NCI-H748 (cell line): ENCODE measurements around the gene POLN.

Source experiments
- DNase-seq: peaks from one replicate; lab custom pipeline; 2025; ENCODE audit not compliant: unreplicated experiment; lab: John Stamatoyannopoulos, UW

POLN gene

DNA sequence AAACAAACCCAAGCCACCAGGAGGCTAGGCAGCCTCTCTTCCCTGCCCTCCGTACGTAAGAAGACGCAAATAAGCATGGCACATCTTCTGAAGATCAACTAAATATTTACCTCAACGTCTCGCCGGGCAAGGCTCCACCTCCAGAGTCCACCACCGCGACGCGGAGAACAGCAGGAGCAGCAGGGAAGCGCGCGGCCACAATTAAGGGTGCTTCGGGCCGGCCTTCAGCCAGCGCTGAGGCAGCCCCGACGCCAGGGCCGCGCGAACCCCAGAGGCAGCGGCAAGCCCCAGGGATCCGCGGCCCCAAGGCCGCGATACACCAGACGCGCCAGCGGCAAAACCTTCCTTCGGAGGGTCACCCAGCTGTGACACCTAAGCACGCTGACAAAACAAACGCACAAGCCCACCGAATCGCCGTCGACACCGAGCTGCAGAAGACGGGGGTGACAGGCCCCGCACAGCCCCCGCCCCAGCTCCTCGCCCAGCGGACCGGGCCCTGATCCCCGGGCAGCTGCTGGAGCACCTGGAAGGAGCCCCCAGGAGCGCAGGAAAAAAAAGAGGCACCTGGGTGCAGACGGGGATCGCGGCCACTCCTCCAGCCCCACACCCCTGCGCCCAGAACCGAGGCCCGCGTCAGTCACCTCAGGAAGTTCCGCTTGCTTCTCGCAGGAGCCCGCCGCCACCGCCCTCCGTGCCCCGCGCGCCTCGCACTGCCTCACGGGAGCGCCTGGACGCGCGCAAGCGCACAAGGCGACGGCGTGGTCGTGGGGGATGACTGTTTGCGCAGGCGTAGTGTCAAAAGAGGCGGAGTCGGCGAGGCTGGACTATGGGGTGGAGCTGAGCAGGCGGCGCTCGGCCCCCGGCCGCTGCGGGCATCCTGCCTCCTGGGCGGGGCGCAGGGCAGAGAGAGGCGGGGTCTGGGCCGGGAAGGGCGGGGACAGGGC is at the start of gene POLN, which contains the start of gene HAUS3:
Gene POLN, minus strand, starts transcription at position 712 of the 944 bp plus-strand sequence. CDS start 12,890 bp downstream, outside the sequence.
Gene HAUS3, minus strand, starts transcription at position 712 of the 944 bp plus-strand sequence. CDS start 1,175 bp downstream, outside the sequence.
- peak; percentile 82 for DNase-seq

DNA sequence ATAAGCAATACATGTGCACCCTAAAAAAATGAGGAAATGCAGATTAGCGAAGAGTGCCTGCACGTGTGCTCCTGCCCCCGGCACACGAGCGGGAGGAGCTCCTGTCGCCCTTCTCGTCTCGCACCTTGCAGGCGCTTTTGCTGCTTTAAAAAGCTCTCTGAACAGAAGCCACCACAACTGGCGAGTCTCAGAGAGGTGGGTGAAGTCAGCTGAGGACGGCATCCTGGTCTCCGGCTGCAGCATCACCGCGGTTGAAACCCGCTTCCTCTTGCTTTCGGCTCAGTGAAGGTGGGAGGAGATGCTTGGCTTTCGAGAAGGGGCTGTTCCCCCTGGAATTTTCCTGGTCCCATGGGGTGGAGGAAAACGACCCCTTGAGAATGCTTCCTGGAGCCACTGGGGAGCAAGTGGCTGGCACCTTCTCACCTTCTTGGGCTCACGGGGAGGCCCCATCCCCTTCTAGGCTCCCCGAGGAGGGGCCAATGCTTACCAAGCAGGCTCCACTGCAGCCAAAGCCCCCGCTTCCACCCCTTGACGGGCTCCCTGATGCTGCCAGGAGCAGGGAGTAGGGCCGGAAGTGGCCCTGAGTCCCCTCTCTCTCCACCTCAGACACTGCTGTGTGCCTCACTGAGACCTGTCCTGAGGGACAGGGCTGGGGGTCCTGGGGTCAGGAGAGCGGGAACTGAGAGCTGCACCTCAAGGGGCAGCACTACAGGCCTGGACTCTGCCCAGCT is 49.2 kb upstream of the POLN start:
- no peak for DNase-seq

DNA sequence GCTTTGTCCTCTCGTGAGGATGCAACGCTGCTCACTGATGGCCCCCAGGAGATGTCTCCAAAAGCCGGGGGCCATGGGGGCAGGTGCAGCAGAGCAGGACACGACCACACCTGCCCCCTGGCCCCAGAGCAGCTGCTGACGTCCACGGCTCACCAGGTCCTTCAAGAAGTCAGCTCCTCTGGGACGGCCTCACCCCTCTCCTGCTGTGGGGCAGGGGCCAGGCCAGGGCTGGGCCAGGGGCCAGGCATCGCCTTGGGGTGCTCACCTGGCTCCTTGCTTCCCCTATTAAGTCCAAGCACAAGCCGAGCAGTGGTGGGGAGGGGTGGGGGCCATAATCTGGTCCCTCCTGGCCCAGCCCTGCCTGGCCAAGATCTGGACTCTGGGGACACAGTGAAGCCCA is 48.6 kb upstream of the POLN start:
- no peak for DNase-seq

DNA sequence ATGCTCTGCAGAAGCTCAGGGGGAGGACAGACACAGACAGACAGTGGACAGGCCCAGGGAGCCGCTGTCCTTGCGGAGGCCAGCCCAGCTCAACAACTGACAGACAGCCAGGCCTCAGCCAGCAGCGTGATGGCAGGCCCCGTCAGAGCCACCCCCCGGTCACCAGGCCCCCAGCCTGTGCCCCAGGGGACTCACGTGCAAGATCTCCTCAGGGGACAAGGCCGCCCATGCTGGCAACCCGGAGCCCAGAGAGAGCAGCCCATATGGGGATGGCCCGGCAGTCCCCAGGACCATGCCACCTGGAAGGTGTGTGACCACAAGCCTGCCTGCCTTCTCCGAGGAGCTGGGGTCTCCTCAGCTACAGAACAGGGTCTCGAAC is 48.0 kb upstream of the POLN start:
- DNase-seq: no peak

DNA sequence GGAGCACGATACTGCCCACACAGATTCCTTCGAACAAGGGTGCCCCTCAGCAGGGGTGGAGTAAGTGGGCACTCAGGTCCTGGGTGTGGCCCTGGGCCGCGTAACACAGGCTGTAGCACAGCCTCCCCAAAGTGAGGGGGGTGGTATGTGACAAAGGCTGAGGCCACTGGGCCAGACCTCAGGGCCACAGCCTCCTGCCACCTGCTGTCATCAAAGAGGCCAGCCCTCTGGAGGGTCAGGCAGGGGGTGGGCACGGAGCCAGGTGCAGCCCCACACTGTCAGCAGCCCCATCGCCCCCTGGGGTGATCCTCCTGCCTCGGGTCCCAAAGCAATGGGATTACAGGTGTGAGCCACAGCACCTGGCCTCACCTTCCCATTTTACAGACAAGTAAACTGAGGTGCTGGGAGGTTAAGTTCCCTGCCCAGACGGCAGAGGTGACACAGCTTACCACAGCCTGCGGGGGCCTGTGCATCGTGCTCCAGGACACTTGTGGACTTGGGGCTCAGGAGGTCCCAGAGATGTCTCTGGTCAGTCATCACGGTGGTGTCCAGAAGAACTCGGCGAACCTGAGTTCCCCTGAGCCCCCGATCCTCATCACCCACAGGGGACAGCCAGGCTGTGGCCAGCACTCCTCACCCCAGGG is 47.5 kb upstream of the POLN start:
- DNase-seq: no peak

DNA sequence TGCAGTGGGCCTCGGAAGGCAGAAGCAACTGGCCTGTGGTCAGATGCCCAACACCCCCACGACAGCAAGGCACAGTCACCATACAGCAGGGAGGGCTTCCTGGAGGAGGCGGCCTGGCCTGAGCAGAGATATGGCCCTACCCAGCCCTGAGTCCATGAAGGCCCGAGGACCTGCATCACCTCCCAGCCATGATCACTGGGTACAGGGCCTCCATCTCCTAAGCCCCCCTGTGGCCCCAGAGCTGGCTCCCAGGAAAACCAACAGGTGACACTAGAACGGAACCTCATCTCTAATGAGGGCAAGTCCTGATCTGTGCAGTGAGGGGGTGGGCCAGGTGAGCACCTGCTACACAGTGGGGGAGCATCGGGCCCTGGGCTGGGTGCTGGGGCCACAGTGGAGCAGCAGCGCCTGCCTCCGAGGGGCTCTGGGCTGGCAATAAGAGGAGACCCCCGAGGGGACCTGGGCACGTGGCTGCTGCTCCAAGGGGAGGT is 46.2 kb upstream of the POLN start:
- DNase-seq: no peak

DNA sequence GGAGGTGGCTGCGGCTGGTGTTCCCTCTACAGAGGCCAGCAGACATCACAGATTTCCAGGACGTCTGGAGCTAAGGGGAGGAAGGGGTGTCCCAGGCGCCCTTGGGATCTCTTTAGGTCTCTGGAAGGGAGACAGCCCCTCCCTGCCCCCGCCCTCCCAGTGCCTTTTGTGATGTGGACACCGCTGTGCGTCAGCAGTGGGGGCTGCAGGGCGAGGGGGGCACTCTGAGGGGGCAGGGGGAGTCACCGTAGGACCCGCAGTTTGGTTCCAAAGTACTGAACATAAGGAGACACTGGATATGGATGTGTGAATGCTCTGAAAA is 45.6 kb upstream of the POLN start:
- DNase-seq: no peak

DNA sequence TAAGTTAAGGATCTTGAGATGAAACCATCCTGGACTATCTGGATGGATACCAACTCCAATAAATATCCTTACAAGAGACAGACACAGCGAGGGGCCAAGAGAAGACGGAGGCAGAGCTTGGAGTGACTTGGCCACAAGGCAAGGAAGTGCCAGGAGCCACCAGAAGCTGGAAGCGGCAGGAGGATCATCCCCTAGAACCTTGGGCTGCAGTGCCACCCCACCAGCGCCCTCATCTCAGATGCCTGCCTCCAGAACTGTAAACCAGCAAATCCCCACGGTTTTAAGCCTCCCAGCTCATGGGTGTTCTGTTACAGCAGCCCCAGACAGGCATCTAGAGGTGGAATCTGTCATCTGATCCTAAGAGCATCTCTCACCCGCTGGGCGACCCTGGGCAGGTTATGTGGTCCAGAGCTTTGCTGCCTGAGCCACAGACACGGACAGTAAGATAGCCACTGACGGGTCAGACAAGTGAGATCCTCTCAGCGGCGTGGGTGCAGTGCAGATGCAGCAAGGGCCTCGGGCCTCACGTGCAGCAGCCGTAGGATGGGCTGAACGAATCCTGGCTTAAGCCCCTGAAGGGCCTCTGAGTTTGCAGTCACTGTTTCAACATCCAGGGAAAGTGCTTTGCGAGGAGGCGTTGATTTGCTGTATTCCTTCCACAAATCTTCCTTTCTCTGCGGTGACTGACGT is 45.1 kb upstream of the POLN start:
- DNase-seq: no peak

DNA sequence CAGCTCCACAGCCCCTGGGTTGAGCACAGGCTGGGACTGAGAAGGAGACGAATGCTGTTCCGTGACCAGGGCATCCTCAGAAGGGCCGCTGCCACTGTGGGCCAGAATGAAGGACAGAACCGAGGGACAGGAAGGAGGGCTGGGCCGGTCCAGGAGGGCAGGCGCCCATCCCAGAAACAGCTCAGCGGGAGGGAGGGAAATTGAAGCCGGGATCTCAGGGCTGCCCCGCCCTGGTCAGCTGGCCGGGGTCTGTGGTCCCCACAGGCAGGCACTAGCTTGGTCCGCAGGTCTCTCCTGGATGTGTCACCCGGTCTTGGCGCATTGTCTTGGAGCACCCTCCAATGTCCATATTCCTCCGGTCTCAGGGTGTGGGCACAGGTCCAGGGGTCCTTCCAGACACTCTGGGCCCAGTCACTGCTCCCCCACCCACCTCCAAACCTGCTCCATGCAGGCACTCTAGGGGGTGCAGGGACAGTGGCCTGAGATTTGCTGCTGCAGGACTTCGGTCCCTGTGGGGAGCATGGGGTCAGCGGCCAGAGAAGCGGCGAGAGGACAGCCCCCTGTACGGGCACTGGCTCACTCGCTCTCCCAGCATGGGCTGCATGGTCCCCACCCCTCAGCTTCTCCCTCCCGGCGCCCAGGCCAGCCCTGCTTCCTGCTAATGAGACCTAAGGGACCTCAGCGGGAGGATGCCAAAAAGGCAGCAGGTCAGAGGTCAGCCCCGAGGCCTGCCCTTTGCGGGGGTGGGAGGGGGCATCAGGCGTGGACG is 43.9 kb upstream of the POLN start:
- no peak for DNase-seq

DNA sequence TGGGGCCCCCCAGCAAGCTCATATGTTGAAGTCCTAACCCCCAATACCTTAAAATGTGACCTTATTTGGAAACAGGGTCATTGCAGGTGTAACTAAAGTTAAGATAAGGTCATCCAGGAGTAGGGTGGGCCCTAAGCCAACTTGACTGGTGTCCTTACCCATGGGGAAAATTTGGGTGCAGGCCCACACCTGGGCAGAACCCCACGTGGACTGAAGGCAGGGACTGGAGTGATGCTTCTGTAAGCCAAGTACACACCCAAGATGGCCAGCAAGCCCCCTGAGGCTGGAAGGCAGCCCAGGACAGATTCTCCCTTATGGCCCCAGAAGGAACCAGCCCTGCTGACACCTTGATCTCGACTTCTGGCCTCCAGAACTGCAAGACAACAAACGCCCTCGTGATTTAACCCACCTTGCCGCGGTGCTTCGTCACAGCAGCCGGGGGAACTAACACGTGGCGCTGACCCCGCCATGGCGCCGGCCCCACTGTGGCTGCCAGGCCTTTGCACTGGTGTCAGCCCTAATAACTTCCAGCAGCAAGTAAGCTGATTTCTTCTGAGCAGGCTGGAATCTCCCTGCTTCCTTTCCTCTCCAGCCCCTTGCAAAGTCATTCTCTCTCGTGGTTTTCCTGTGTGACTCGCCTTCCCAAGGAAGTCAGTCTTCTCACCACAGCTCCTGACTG is 43.2 kb upstream of the POLN start:
- DNase-seq: no peak

DNA sequence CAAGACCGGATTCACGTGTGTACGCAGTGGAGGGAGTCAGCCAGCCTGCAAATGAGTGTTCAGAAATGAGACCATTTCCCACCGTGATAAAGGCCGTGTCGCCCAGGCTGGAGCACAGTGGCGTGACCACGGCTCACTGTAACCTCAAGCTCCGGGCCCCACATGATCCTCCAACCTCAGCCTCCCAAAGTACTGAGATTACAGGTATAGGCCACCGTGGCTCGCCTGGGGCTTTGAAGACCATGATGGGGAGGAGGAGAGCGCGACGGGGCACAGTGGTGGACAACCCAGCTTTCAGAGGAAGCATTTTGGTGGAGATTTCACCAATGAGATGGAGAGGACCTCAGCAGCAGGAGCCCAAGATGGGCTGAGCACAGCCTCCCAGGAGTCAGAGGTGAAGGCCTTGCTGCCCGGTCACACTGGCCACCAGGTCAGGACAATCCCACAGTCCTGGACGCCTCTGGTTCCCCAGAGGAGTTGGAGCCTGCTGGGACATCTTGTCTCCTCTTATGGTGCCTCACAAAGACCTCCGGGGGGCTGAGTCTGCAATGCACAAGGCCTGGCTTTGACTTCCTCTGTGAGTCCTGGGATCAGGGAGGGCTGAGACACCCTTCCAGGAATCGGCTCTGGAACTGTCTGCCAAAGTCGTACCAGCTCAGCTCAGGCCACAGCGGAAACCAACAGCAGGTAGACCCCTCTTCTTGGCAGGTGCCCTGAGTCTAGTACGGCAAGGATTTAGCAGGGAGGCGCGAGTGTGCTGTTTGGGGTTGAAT is 42.4 kb upstream of the POLN start:
- DNase-seq: no peak

DNA sequence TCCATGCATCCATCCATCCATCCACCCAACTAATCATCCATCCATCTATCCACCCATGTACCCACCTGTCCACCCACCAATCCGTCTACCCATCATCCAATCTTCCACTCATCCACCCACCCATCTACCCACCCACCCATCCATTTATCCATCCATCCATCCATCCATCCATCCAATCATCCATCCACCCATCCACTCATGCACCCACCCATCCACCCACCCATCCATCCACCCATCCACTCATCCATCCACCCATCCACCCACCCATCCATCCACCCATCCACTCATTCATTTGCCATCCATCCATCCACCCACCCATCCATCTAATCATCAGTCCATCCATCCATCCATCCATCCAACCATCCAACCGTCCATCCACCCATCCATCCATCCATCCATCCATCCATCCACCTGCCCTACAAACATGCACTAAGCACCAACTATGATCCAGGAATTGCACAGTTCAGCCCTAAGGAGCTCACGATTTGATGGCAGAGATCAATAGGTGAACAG is 41.3 kb upstream of the POLN start:
- DNase-seq: no peak

DNA sequence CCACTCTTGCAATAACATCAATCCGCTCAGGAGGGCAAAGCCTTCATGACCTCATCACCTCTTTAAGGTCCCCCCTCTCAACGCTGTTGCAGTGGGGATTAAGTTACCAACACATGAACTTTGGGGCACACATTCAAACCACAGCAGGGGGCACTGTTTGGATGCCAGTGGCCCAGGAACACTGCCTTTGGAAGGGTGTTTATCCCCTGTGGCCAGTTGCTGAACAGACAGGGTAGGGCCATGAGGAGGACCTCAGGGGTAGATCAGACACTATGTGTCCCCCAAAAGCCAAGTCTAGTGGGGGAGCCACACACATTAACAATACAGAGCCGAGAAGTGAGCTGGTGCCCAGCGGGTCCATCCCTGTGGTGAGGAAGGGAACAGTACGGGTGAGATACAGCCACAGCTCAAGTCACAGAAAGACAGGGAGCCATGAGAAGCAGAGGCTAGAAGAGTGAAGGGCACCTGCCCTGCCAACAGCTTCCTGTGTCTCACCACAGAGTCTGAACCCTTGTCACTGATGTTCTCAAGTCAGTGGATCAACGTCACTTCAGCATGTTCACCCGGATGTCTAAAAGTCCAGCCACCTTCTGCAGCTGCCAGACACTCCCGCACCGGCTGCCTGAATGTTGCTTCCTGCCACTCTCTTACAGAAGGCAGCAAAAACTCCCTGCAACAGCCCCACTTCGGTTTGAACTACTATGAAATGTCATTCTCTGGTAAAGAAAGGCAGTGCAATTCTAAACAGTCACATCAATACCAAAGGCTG is 39.8 kb upstream of the POLN start:
- DNase-seq: no peak

DNA sequence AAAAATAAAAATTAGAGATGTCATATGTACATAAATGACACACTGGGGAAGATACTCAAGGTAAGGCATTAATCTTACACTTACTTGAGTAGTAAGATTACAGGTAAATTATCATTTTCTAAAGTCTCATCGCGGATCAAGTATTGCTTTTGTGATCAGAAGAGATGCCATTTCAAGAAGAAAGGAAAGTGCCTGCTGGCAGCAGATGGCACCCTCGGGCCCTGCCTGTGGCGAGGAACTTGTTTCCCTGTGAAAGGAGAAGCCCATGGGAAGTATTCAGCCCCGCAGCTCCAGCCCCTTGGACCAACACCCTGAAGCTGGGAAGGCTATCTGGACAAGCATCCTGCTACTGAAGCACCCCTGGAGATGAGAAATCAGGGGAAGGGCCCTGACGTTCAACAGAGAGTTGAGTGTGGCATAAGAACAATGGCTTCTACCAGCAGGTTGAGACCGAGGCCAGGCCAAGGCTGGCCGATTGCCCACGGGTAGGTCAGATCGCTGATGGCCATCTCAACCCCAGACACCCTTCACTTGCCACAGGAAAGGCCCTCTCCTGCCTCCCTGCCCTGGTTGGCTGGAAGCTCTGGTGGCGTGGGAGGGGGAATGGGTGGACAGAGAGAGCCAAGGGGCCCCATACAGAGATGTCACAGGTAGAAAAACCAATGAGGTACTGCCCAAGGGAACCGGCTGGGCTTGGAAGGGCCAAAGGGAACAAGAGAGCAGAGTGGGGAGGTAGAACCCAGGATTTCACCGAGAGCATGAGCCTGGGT is 38.8 kb upstream of the POLN start:
- DNase-seq: no peak

DNA sequence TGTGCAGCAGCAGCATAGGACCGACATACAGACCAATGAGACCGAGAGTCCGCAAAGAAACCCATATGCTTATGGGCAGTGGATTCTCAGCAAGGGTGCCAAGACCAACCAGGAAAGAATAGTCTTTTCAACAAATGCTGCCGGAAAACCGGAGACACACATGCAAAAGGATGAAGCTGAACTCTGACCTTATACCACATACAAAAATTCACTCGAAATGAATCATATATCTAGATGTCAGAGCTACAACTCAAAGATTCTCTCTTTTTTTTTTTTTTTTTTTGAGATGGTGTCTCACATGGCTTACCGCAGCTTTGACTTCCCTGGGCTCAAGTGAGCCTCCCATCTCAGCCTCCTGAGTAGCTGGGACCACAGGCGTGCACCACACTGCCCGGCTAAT is 36.0 kb upstream of the POLN start:
- DNase-seq: no peak

DNA sequence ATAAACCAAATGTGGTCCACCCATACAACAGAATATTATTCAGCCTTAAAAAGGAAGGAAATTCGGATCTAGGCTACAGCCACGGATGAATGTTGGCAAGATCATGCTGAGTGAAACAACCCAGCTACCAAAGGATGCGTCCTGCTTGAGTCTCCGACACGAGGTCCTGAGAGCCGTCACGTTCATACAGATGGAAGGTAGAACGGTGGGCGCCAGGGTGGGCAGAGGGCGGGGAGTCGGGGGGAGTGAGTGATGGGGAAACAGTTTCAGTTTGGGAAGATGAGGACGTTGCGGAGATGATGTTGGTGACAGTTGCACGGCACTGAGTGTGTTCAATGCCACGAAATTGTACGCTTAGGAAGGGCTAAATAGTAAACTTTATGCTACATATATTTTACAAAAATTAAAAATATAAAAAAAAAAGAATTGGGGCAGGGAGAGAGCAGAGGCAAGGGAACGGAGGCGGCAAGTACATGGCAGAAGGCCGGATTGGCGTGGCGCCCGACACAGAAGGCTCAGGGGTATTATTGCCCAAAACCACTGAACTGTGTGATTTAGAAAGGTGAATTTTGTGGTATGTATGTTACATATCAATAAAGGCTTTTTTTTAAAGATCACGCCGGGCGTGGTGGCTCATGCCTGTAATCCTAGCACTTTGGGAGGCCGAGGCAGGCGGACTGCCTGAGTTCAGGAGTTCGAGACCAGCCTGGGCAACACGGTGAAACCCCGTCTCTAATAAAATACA is 34.8 kb upstream of the POLN start:
- no peak for DNase-seq
